Measurements from ENCODE around the gene SH2D1B.

DNA sequence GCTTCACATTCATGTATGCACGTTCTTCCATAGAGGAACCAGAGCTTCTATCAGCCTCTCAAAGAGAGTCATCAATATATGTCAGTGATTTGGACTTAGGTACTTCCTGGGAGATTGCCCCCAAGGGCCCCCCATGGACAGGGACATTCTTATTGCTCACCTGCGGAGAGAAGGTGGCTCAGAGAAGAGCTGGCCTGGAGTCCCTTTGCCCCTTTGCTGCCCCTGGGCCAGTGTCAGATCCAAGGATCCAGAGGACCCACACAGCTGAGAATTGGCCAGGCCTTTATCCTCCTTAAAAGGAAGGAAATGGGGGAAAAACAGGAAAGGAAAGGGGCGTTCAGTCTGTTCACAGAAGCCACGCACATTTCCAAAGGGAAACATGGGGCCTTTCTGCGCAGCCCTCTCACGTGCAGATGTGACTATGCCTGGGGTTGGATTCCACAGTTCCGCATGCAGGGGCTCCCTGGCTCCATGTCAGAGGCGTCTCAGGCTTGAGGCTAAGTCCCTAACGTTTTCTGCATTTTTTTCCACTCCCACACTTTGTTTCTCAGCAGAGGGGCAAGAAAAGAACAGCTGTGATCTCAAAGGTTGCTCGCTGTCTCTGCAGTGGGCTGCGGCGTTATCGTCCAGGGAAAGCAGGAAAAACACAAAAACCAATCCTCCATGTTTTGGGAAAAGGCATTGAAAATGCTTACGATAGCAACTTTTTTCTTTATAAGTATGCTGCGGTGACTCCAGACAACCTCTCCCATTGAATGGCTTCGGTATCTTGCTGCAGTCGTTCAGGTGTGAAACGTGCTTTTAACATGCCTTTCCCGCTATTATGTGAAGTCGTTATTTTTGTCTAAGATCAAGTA is 24.5 kb downstream of the SH2D1B start:
- TF ChIP-seq, protein P1, sequence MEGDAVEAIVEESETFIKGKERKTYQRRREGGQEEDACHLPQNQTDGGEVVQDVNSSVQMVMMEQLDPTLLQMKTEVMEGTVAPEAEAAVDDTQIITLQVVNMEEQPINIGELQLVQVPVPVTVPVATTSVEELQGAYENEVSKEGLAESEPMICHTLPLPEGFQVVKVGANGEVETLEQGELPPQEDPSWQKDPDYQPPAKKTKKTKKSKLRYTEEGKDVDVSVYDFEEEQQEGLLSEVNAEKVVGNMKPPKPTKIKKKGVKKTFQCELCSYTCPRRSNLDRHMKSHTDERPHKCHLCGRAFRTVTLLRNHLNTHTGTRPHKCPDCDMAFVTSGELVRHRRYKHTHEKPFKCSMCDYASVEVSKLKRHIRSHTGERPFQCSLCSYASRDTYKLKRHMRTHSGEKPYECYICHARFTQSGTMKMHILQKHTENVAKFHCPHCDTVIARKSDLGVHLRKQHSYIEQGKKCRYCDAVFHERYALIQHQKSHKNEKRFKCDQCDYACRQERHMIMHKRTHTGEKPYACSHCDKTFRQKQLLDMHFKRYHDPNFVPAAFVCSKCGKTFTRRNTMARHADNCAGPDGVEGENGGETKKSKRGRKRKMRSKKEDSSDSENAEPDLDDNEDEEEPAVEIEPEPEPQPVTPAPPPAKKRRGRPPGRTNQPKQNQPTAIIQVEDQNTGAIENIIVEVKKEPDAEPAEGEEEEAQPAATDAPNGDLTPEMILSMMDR (IDR thresholded peaks at IDR 0.05): no peak
- no peak for TF ChIP-seq POLR2A (IDR thresholded peaks at IDR 0.05)
